HepG2 (cell line): Measurements from ENCODE around the gene MINDY1. TPM values are rescaled to one million over a fixed set of nuclear protein-coding genes. Genes with fewer than 3 reads are reported as not detected.

ENCODE experiments used
- ADNP ChIP-seq: sonication (generic); formaldehyde crosslinking; IDR thresholded peaks from 2 replicates; pipeline ENCODE4 v1.4.0; 2020; ENCODE audit warnings: missing genetic modification reagents
- AGO1 ChIP-seq: fragments of 200-400 bp; formaldehyde crosslinking; IDR thresholded peaks from 2 replicates; pipeline ENCODE4 v1.6.1; 2017; ENCODE audit warnings: mild to moderate bottlenecking, low read depth, low read length, moderate library complexity; ENCODE audit not compliant: poor library complexity, severe bottlenecking
- ARHGAP35 ChIP-seq: sonication (generic); formaldehyde crosslinking; IDR thresholded peaks from 2 replicates; pipeline ENCODE4 v1.9.0; 2022; ENCODE audit warnings: mild to moderate bottlenecking, inconsistent platforms, moderate library complexity, missing genetic modification reagents, borderline replicate concordance
- CSRNP1 ChIP-seq: sonication (generic); formaldehyde crosslinking; IDR thresholded peaks from 2 replicates; pipeline ENCODE4 v1.8.1; 2023; ENCODE audit warnings: mild to moderate bottlenecking, missing genetic modification reagents
- EZH2 ChIP-seq: conservative IDR thresholded peaks from 2 replicates; pipeline ENCODE4 v1.6.1; 2012; ENCODE audit warnings: mild to moderate bottlenecking, low read depth, low read length, moderate library complexity
- FOXP4 ChIP-seq: sonication (generic); formaldehyde crosslinking; IDR thresholded peaks from 2 replicates; pipeline ENCODE4 v1.4.0; 2020; ENCODE audit warnings: missing genetic modification reagents
- GMEB1 ChIP-seq: sonication (generic); formaldehyde crosslinking; IDR thresholded peaks from 2 replicates; pipeline ENCODE4 v1.5.1; 2020; ENCODE audit warnings: missing genetic modification reagents, mild to moderate bottlenecking, borderline replicate concordance
- HOXA5 ChIP-seq: sonication (generic); formaldehyde crosslinking; IDR thresholded peaks from 2 replicates; pipeline ENCODE4 v1.4.0; 2020; ENCODE audit warnings: missing genetic modification reagents
- NFIB ChIP-seq: sonication (generic); formaldehyde crosslinking; IDR thresholded peaks from 2 replicates; pipeline ENCODE4 v1.9.0; 2021; ENCODE audit warnings: missing genetic modification reagents, mild to moderate bottlenecking, borderline replicate concordance
- NFIC ChIP-seq: IDR thresholded peaks from 2 replicates; pipeline ENCODE4 v1.6.1; 2012; ENCODE audit warnings: mild to moderate bottlenecking, low read length, inconsistent platforms
- NR2F6 ChIP-seq, 2 experiments: IDR thresholded peaks; 2 replicates each; pipeline ENCODE4 v1.6.1; 2016; ENCODE audit warnings: antibody characterized with exemption in 1 of 2, mild to moderate bottlenecking in 1 of 2
- SRSF1 ChIP-seq: fragments of 200-400 bp; formaldehyde crosslinking; optimal IDR thresholded peaks from 2 replicates; pipeline ENCODE3; 2017; ENCODE audit warnings: mild to moderate bottlenecking, low read depth, low read length, moderate library complexity
- TEAD3 ChIP-seq: optimal IDR thresholded peaks from 2 replicates; pipeline ENCODE3; 2016; ENCODE audit warnings: borderline replicate concordance
- THAP11 ChIP-seq: IDR thresholded peaks from 2 replicates; pipeline ENCODE4 v1.6.1; 2016; ENCODE audit warnings: missing biosample characterization, missing genetic modification reagents
- TMF1 ChIP-seq: sonication (generic); formaldehyde crosslinking; IDR thresholded peaks from 2 replicates; pipeline ENCODE4 v1.8.1; 2022; ENCODE audit warnings: low read depth, missing genetic modification reagents
- UBTF ChIP-seq: sonication (generic); formaldehyde crosslinking; IDR thresholded peaks from 2 replicates; pipeline ENCODE4 v1.4.0; 2020; ENCODE audit warnings: mild to moderate bottlenecking, missing genetic modification reagents
- ZBTB3 ChIP-seq: sonication (generic); formaldehyde crosslinking; IDR thresholded peaks from 2 replicates; pipeline ENCODE4 v1.4.0; 2020; ENCODE audit warnings: low read depth, mild to moderate bottlenecking, moderate library complexity, missing genetic modification reagents, borderline replicate concordance
- ZNF34 ChIP-seq: sonication (generic); formaldehyde crosslinking; IDR thresholded peaks from 2 replicates; pipeline ENCODE4 v1.4.0; 2020; ENCODE audit warnings: mild to moderate bottlenecking, missing genetic modification reagents, borderline replicate concordance
- ZNF546 ChIP-seq: sonication (generic); formaldehyde crosslinking; conservative IDR thresholded peaks from 2 replicates; pipeline ENCODE4 v1.8.1; 2023; ENCODE audit warnings: mild to moderate bottlenecking, missing genetic modification reagents
- ZNF709 ChIP-seq: sonication (generic); formaldehyde crosslinking; IDR thresholded peaks from 2 replicates; pipeline ENCODE4 v1.5.0; 2020; ENCODE audit warnings: mild to moderate bottlenecking, missing genetic modification reagents
- ZNF841 ChIP-seq: sonication (generic); formaldehyde crosslinking; IDR thresholded peaks from 2 replicates; pipeline ENCODE4 v1.8.1; 2023; ENCODE audit warnings: missing genetic modification reagents, borderline replicate concordance
- ZSCAN22 ChIP-seq: sonication (generic); formaldehyde crosslinking; IDR thresholded peaks from 2 replicates; pipeline ENCODE4 v1.4.0; 2020; ENCODE audit warnings: mild to moderate bottlenecking, missing genetic modification reagents
- polyA plus RNA-seq, 8 experiments: library from polyadenylated mRNA; depleted of rRNA in 3 of 8; stranded (reverse) in 7 of 8; unstranded in 1 of 8; fragments of >200 nt; fragmentation: Illumina TruSeq in 4 of 8; extraction: Trizol in 4 of 8; gene quantifications; 2 replicates each; pipeline versions ENCODE4 v1.2.1 to v1.2.3, GENCODE V29; 2011 to 2016; ENCODE audit warnings: low read depth in 4 of 8, missing spikeins in 1 of 8, mixed read lengths in 1 of 8; ENCODE audit not compliant: insufficient read depth in 1 of 8
- total RNA-seq, 5 experiments: library from RNA; depleted of rRNA; stranded (reverse); fragments of >200 nt; fragmentation: Illumina TruSeq; extraction: Trizol; gene quantifications; 2 replicates each; pipeline ENCODE4 v1.2.3, GENCODE V29; 2016; ENCODE audit warnings: low read depth in 1 of 5

The MINDY1 gene
- total and polyA plus RNA-seq, 2 of the 13 experiments (the other 11 are each of a cell fraction or from before 2014, with no cell fraction given), result 11.1 to 15.0 TPM

- TF ChIP-seq FOXP4 (CRISPR knock-in tag) (no peak), ZNF34 (CRISPR knock-in tag) (no peak), NR2F6 (IDR thresholded peaks at IDR 0.05) (peak; percentile 82), NR2F6 (CRISPR knock-in tag; IDR thresholded peaks at IDR 0.05) (peak; percentile 83), NFIB (no peak), AGO1 (no peak), ARHGAP35 (no peak), ZNF546 (CRISPR knock-in tag) (no peak), ZBTB3 (CRISPR knock-in tag) (no peak), THAP11 (CRISPR knock-in tag) (no peak), ZNF709 (CRISPR knock-in tag) (0 out of 2 replicates have a peak, but pooled peaks have one; percentile 19), TMF1 (no peak), GMEB1 (no peak; the same call in 1 of the 2 replicates), HOXA5 (CRISPR knock-in tag) (no peak; the same call in 1 of the 2 replicates), SRSF1 (no peak), ZNF841 (CRISPR knock-in tag) (no peak), NFIC (peak; percentile 19), TEAD3 (CRISPR knock-in tag) (peak; percentile 74), EZH2 (no peak), CSRNP1 (no peak), ADNP (CRISPR knock-in tag) (no peak), UBTF (CRISPR knock-in tag) (no peak; the same call in 1 of the 2 replicates), ZSCAN22 (CRISPR knock-in tag) (no peak)
Measured at GRCh38 chr1:150971583-150972416, 34.9 kb downstream of the MINDY1 start (continued).
